Effector memory CD8-positive, alpha-beta T cell (primary cell): ENCODE results near the gene TBXA2R.
A peak's percentile ranks its signal among the peaks of the same experiment; 100 is the strongest.
"Not testable (repeated sequence)": the region's sequence is repeated elsewhere in the genome, so short reads cannot be mapped to it uniquely, and the experiment has no call there.

ENCODE experiments used
- ATAC-seq: fragments of 150-1000 bp; cut with Tn5 transposase; replicated peaks from 2 replicates; pipeline ENCODE4 v1.10.0; 2021; ENCODE audit warnings: mild to moderate bottlenecking, moderate library complexity
- DNase-seq, 3 experiments: peaks; one replicate each; pipeline ENCODE4 v3.0.0; 2021
- H3K27ac Mint-ChIP-seq, 2 donors: one replicate each; pipeline ENCODE4 v1.8.0; 2022; ENCODE audit warnings: mild to moderate bottlenecking in 2 of 2, mixed read lengths in 2 of 2, moderate library complexity in 2 of 2
- H3K27me3 Mint-ChIP-seq, 2 donors: one replicate each; pipeline ENCODE4 v1.8.0; 2022; ENCODE audit warnings: mixed read lengths in 2 of 2
- H3K36me3 Mint-ChIP-seq: one replicate; pipeline ENCODE4 v1.8.0; 2022; ENCODE audit warnings: mild to moderate bottlenecking, moderate library complexity, mixed read lengths; ENCODE audit not compliant: insufficient read depth
- H3K4me1 Mint-ChIP-seq, 2 donors: one replicate each; pipeline ENCODE4 v1.8.0; 2022; ENCODE audit warnings: low read depth in 2 of 2, mixed read lengths in 2 of 2
- H3K4me3 Mint-ChIP-seq, 2 donors: one replicate each; pipeline ENCODE4 v1.8.0; 2022; ENCODE audit warnings: mild to moderate bottlenecking in 2 of 2, mixed read lengths in 2 of 2, moderate library complexity in 2 of 2
- H3K9me3 Mint-ChIP-seq, 2 donors: one replicate each; pipeline ENCODE4 v1.8.0; 2022; ENCODE audit warnings: mixed read lengths in 2 of 2

TBXA2R gene

GRCh38 chr19:3570606-3571011 lies 36.1 kb downstream of the TBXA2R start:
- no peak for DNase-seq
- H3K4me1 Mint-ChIP-seq = peaks cover 0 to 13% of the 10 kb centered on the region in 2 donors
- H3K4me3 Mint-ChIP-seq = no peak overlapping the region

GRCh38 chr19:3570042-3570441 lies 36.6 kb downstream of the TBXA2R start:
- H3K27me3 Mint-ChIP-seq, H3K4me3 Mint-ChIP-seq, H3K27ac Mint-ChIP-seq, H3K9me3 Mint-ChIP-seq, ATAC-seq, DNase-seq: not testable (repeated sequence)
- Mint-ChIP-seq H3K36me3 (peaks cover 17% of the 10 kb centered on the region), H3K4me1 (peaks cover 0 to 11% of the 10 kb centered on the region in 2 donors)

More at GRCh38 chr19:3570606-3571011, 36.1 kb downstream of the TBXA2R start:
- no peaks in the 10 kb centered on the region for H3K9me3 Mint-ChIP-seq
- H3K27me3 Mint-ChIP-seq = no peaks in the 10 kb centered on the region
- ATAC-seq = no peak
- peaks cover 22% of the 10 kb centered on the region for H3K36me3 Mint-ChIP-seq
- no peak overlapping the region for H3K27ac Mint-ChIP-seq

GRCh38 chr19:3565139-3565538 lies 41.5 kb downstream of the TBXA2R start:
- H3K27me3 Mint-ChIP-seq = no peaks in the 10 kb centered on the region
- DNase-seq (no peak), ATAC-seq (no peak)
- H3K9me3 Mint-ChIP-seq = no peaks in the 10 kb centered on the region
- no peak overlapping the region for H3K4me3 Mint-ChIP-seq
- H3K27ac Mint-ChIP-seq = no peak overlapping the region
- peaks cover 5% of the 10 kb centered on the region for H3K36me3 Mint-ChIP-seq
- no peaks in the 10 kb centered on the region for H3K4me1 Mint-ChIP-seq

- Mint-ChIP-seq H3K27me3 (no peaks in the 10 kb centered on the region), H3K4me1 (peaks cover 0 to 1% of the 10 kb centered on the region in 2 donors), H3K4me3 (no peak overlapping the region), H3K9me3 (no peaks in the 10 kb centered on the region), H3K27ac (no peak overlapping the region), H3K36me3 (peaks cover 6% of the 10 kb centered on the region)
- DNase-seq (no peak), ATAC-seq (no peak)
Measured at GRCh38 chr19:3563709-3564524, 42.8 kb downstream of the TBXA2R start.

- Mint-ChIP-seq H3K4me1 (peaks cover 31 to 36% of the 10 kb centered on the region in 2 donors), H3K4me3 (peak within 1 kb of the TSS; percentile 87 to 95), H3K9me3 (no peaks in the 10 kb centered on the region), H3K36me3 (peaks cover 24% of the 10 kb centered on the region), H3K27me3 (no peaks in the 10 kb centered on the region), H3K27ac (peak within 1 kb of the TSS; percentile 88 to 95)
- ATAC-seq (peak; percentile 89), DNase-seq (peak; percentile 92 to 94 (median 92))
Measured at GRCh38 chr19:3557461-3558248, 49.0 kb downstream of the TBXA2R start, which contains the start of gene MFSD12. TSS of gene MFSD12 (minus strand) at chr19:3557586. CDS start at chr19:3557403, 183 bp downstream.

- Mint-ChIP-seq H3K27me3 (no peaks in the 10 kb centered on the region), H3K36me3 (peaks cover 24% of the 10 kb centered on the region), H3K4me3 (peak overlapping the region; percentile 87 to 95), H3K4me1 (peaks cover 31 to 38% of the 10 kb centered on the region in 2 donors), H3K27ac (peak overlapping the region; percentile 88 to 95), H3K9me3 (no peaks in the 10 kb centered on the region)
- ATAC-seq (peak; percentile 35), DNase-seq (peak; percentile 41 to 51 (median 46))
Measured at GRCh38 chr19:3556978-3557460, 49.7 kb downstream of the TBXA2R start.

GRCh38 chr19:3556423-3556977 lies 50.2 kb downstream of the TBXA2R start:
- no peak for DNase-seq
- Mint-ChIP-seq H3K36me3 (peaks cover 24% of the 10 kb centered on the region), H3K4me1 (peaks cover 31 to 42% of the 10 kb centered on the region in 2 donors), H3K4me3 (peak overlapping the region; percentile 87 to 95), H3K27me3 (no peaks in the 10 kb centered on the region), H3K27ac (peak overlapping the region; percentile 88 to 95), H3K9me3 (no peaks in the 10 kb centered on the region)
- ATAC-seq = no peak

GRCh38 chr19:3555653-3556422 lies 50.8 kb downstream of the TBXA2R start:
- Mint-ChIP-seq H3K9me3 (no peaks in the 10 kb centered on the region), H3K27me3 (no peaks in the 10 kb centered on the region), H3K4me1 (peaks cover 31 to 42% of the 10 kb centered on the region in 2 donors), H3K4me3 (peak overlapping the region; percentile 87 to 95), H3K27ac (peak overlapping the region; percentile 88 to 95), H3K36me3 (peaks cover 23% of the 10 kb centered on the region)
- no peak for DNase-seq
- no peak for ATAC-seq

GRCh38 chr19:3554254-3555083 lies 52.2 kb downstream of the TBXA2R start:
- ATAC-seq (peak; percentile 25), DNase-seq (peak; percentile 22 to 35 (median 24))
- H3K36me3 Mint-ChIP-seq = peaks cover 23% of the 10 kb centered on the region
- peak overlapping the region; percentile 87 to 95 for H3K4me3 Mint-ChIP-seq
- H3K9me3 Mint-ChIP-seq = no peaks in the 10 kb centered on the region
- H3K4me1 Mint-ChIP-seq = peaks cover 31 to 42% of the 10 kb centered on the region in 2 donors
- H3K27ac Mint-ChIP-seq = peak overlapping the region; percentile 72 to 95
- H3K27me3 Mint-ChIP-seq = no peaks in the 10 kb centered on the region

- H3K9me3 Mint-ChIP-seq = no peaks in the 10 kb centered on the region
- H3K27ac Mint-ChIP-seq = peak overlapping the region; percentile 7 to 49
- H3K4me1 Mint-ChIP-seq = peaks cover 24 to 33% of the 10 kb centered on the region in 2 donors
- no peak overlapping the region for H3K4me3 Mint-ChIP-seq
- DNase-seq = no peak
- H3K27me3 Mint-ChIP-seq = no peaks in the 10 kb centered on the region
- peaks cover 19% of the 10 kb centered on the region for H3K36me3 Mint-ChIP-seq
- ATAC-seq = no peak
Measured at GRCh38 chr19:3551792-3552095, 54.9 kb downstream of the TBXA2R start.

- no peaks in the 10 kb centered on the region for H3K9me3 Mint-ChIP-seq
- H3K4me3 Mint-ChIP-seq = no peak overlapping the region
- peak overlapping the region; percentile 7 to 49 for H3K27ac Mint-ChIP-seq
- H3K4me1 Mint-ChIP-seq = peaks cover 18 to 27% of the 10 kb centered on the region in 2 donors
- peaks cover 16% of the 10 kb centered on the region for H3K36me3 Mint-ChIP-seq
- no peak for DNase-seq
- H3K27me3 Mint-ChIP-seq = no peaks in the 10 kb centered on the region
- no peak for ATAC-seq
Measured at GRCh38 chr19:3550947-3551791, 55.5 kb downstream of the TBXA2R start.
